HG03039 (cell line): ENCODE measurements around the gene TEKT3.

Experiments
- ATAC-seq: cut with Tn5 transposase; IDR thresholded peaks from one replicate; pipeline ENCODE4 v1.9.1; 2021; ENCODE audit warnings: mild to moderate bottlenecking, moderate library complexity; ENCODE audit not compliant: unreplicated experiment

TEKT3 gene

DNA sequence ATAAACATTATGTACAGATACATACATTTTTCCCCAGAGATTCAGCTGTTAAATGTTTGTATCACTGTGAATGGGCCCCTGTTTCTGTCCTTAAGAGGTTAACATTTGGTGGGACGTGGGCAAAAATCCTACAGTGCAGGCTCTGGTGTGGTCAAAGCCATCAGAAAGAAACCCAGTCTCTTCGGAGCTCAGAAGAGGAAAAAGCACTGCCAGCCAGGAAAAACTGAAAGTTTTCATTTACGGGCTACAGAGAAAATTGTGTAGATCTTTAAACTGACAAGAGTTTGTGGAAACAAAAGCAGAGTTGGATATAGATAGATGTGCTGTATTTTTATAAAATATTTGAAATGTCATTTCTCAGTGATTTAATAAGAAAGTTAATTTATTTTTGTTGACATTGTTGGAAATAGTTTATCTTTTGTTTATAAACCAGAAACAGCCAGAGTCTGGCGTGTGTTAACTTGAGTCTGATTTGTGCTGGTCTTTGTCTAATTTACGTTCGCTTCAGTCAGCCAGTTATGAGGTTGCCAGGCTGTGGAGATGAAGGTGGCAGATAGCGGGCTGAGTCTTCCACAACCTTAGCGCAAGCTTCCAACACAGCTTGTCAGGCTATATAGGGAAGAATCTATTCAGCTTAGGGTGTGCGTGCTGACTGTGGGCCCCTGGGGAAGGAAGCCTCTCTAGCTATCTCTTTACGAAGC is 9.5 kb upstream of the TEKT3 start:
- ATAC-seq = no peak

DNA sequence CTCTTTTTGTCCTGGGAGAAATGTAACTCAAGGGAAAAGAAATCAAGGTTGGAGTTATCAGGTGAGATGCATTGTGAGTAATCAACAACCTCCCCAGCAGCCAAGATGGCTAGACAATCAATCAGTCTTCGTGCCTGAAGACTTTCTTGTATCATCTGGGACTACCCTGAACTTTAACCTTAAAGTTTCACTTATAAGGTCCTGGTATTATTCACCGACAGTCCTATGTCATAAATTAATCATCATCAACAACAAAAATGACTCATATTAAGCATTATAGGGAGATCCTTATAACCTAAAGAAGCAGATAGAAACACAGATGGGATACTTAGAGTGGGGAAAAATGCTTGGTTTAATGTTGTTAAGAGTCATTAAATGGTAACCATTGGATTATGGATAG is 7.7 kb upstream of the TEKT3 start:
- no peak for ATAC-seq

DNA sequence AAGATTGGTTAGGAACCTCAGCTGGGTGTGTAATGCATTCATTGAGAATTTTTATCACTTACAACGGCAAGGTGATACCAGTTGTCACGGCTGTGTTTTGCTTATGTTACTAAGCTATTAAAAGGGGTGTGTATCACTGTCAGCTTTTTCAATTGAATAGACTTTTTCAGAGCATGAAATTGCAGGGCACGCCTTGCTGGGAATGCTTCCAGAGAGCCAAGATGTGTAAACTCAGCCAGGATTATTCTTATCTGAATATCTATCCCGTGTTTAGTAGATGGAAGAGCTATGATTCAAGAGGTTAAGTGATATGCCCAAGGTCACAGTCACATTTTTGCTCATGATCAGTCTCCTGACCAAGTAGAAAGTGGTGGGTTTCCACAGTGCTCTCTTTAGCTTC is 6.6 kb upstream of the TEKT3 start:
- ATAC-seq = no peak

DNA sequence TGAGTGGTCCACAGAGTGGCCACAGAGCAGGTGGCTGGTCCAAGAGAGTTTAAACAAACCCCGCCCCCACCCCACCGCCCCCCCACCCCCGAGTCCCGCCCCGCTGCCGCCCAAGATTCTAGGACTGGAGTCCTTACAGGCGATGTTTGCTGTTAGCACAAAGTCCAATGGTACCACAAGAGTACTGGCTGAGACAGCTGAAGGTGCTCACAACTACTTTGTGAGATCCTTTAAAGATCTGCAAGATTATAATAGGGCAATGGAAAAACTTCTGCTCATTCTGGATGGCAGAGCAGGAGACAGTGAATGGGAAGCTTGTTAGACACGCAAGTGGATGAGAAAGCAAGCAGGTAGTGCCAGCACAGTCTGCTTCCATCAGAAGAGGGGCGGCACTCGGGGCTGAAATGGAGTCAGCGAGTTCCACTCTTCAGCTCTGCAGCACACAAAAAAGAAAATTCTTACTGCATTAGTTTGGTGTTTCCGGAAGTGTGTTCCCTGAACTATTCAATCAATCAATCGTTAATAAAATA is 4.7 kb upstream of the TEKT3 start:
- ATAC-seq = no peak

DNA sequence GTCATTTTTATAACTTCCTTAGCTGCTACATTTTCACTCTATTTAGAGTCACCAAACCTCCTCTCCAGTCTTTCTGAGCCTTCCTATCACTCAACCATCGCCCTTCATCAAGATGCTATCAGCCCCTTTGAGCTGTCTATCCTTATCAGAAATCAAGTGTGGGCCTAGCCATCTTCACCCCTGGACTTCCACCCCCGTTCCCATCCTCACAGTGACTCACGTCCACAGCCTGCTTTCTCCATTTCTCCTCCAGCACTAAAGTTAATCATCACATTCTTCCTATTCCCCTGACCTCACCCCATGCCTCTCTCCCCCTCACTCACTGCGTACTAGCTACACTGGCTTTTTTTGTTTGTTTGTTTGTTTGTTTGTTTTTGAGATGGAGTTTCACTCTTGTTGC is 2.4 kb upstream of the TEKT3 start:
- no peak for ATAC-seq

DNA sequence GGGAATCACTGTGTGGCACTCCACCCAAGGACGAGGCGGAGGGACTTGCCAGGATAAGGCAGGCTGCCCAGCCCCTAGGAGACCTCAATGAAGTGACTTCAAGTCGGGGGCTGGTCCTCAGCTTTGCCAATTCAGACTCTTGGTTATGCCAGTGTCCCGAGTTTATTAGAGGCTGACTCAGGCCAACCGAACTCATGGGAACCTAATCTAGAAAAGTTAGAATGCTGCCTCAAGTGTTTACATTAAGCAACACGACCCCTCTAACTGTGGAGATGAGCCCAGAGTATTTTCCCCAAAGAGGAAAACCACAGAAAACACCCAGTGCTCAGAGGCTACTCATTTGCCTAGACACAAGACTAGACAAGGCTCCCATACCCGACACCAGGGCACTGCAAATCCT is 1.1 kb upstream of the TEKT3 start:
- ATAC-seq = no peak

DNA sequence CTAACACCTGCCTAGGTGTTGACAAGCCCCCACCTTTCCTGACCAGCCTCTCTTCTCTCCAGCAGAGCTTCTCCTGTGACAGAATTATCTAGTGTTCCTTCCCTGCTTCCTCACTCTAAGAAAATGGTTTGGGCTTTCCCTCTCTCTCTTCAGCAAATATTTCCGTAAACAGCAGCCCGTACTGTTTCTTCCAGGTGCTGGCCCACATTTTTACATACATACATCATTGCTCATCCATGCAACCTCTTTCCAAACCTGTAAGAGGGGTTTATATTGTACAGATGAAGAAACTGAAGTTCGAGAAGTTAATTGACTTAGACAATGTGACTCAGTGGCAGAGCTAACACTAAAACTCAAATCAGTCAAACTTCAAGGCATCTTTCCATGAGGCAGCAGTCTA is 569 bp upstream of the TEKT3 start:
- no peak for ATAC-seq

DNA sequence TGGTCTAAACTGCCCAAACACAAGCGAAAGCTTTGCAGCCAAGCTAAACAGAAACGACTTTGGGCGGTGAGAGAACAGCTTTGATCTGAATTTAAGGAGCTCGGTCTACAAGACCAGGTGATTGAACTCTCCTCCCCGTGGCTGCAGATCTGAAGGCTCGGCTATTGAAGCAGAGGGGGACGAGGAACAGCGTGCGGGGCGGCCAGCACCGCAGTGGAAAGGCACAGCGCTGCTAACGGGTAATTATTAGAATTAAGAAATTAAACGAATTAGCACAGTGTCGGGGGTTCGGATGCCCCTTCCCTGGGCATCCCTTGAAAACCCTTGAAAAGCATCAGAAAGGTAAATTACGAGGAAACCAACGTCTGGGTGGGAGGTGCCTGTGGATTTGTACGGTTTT is 431 bp downstream of the TEKT3 start:
- ATAC-seq = no peak

DNA sequence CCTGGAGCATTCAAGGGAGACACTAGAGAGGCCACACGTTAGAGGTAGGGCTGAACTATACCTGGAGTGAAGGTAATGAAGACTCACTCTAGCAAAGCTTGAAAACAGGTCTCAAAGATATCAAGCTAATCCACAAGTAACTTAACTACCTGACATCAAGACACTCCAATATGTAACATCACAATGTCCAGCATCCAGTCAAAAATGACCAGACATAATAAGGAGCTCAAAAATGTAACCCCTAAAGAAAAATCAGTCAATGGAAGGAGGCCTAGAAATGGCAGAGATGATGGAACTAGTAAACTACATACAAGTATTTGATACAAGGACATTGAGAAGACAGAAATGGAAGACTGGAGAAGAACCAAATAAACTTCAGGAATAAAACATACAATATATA is 6.0 kb downstream of the TEKT3 start:
- ATAC-seq = no peak

DNA sequence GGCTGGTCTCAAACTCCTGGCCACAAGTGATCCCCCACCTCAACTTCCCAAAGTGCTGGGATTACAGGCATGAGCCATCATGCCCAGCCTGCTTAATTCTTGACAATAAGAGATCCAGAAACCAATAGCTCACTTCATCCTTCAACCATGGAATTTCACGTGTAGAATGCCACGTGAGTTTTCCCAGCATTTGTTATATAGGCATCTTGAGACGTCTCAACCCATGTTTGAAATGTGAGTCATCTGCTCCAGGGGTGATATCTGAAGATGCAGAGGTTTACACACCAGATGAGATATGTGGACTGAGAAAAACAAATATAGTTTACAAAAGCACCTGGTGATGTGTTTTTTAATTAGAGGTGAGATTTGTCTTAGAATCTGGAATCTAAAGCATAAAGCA is 7.1 kb downstream of the TEKT3 start:
- no peak for ATAC-seq

DNA sequence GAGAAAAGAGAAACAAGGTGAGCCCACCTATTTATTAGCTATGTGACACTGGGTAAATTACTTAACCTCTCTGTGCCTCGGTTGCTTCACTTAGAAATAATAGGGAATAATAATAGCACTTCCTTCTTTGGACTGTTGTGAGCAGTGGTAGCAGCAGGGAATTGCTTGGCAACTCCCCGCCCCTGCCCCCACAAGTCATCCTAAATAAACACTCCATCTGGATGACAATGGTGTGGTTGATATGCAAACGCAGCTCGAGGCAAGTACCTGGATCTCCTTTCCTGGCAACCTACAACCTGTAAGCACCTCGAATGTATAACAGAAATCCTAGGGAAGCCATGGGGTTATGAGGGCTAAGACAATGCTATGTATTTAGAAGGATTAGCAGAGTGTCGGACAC is 9.1 kb downstream of the TEKT3 start:
- no peak for ATAC-seq

DNA sequence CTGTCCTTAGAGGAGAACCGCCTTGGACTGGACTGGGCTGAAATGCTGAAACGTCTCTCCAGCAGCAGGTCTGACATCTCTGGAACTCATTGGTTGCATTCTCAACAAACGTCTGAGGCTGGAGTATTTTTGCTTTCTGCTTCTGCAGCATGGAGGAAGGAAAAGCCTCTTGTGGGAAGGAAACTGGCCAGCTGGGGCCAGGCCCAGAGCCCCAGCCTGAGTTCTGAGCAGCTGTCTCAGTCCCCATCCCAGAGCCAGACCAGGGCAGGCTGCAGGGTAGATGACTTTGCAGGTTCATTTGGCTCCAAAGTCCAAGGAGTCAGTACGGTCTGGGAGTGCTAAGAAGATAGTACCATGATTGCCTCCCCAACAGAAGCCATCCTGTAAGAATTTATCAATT is 18.3 kb downstream of the TEKT3 start:
- ATAC-seq = no peak

DNA sequence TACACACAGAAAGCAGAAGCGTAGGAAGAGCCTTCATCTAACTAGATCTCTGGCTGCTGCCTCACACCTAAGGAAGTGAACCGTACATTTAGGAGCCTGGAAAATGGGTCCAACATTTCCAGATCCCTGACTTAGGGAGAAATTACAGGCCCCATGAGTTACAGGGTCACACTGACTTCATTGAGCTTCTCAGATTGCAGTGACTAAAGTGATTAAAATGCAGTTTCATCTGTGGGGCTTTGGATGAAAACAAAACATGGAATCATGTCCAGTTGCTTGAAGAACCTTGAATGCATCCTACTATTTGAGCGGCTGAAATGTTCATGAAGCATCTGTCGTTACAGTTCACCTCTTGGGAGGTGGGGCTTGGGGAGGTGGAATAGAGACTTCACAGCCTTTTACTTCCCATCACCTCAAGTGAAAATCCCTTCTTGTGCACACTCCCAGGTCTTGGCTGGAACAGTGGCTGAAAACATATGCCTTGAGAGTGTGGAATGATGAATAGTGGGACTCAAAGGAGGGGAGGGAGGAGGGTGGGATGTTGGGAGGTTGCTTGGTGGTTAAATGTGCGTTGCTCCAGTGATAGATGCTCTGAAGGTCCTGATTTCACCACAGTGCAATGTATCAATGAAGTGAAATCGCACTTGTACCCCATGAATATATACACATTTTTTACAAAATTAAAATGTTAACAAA is 19.7 kb downstream of the TEKT3 start:
- ATAC-seq = no peak

DNA sequence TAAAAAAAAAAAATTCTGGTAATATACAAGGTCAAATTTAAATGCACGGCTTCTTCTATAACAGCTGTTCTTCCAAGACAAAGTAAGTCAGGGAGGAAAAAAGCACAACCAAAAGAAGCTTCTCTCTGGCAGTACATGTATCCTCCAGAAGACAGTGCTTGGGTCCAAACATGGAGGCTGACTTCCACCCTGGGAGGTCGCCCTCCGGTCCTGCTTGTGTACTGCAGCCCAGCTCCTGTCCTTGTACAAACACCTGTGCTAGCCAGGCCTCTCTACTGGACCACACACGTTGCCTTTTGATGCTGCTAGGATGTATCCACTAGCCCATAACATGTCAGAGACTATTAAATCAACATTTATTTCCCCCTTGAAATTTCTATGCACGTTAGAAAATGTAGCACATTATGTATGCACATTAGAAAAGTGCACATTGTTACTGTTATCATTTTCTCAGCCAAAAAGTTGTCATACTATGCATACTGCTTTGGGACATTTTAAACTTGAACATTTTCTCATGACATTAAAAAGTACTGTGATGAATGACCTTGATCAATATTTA is 21.9 kb downstream of the TEKT3 start:
- ATAC-seq = no peak

DNA sequence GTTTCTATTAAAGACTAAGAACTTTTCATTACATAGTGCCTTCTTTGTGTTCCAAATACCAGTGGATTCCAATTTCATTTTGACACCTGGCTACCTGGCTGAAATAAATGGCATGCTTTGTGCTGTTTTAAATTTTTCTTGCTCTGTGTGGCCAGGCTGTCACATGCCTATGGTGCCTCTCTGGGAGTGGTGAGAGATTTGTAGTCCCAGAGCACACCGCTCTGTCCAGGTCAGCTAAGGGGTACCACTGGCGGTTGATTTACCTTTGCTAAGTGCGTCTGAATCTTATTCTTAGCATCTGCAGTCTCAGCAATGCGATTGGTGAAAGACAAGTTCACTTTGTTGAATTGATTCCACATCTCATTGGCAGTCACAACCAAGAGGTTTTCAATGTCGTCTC is 29.4 kb downstream of the TEKT3 start:
- no peak for ATAC-seq

DNA sequence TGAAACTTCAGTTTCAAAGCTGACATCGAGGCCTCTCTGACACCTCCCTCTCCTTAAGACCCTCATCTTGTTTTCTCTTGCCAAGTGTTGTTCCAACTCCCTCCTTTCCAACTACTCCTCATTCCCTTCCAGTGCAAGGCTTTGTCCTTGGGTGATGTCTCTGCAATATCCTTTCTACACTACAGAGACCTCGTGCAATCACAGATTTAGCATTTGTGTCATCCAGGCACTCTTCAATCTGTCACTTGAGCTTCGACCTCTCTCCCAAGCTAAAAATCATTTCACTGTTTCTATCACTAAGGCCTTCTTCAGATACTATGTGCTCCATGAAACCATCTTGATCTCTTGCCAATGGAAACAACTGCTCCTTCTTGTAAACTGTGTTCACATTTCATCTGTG is 31.6 kb downstream of the TEKT3 start:
- no peak for ATAC-seq

DNA sequence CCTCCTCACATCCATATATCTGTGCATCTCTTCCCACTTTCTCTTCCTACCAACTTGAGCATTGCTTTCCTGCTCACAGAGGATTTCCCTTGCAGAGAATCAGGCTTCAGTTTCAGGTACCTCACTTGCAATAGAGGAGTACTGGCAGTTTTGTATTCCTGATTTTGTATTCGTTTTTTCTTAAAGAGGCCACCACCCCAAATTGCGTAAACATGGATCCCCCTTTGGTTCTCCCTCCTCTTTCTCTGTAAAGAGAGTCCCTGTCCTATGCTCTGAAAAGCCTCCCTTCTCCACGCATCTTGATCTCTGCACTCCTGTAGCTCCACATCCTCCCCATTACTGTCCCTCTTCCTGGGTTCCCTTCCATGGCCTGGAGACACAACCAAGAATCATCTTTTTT is 32.2 kb downstream of the TEKT3 start:
- ATAC-seq = no peak

DNA sequence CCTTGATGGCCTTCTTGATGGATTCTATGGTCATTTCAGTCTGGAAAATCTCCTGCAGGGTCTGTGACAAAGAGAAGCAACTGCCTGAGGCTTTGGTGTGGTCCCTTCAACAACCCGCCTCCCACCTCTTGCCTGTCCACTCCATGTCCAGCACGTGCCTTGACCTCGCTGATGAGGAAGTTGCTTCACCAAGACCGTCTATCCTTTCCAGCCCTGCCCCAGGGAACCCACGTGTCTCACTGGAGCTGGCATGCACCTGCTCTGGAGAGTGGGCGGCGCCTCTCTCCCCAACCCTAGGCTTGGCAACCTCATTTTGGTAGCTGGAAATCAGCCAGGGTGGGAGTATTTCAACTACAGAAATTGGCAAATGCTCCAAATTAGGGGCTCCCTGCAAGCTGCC is 32.6 kb downstream of the TEKT3 start:
- ATAC-seq = no peak

DNA sequence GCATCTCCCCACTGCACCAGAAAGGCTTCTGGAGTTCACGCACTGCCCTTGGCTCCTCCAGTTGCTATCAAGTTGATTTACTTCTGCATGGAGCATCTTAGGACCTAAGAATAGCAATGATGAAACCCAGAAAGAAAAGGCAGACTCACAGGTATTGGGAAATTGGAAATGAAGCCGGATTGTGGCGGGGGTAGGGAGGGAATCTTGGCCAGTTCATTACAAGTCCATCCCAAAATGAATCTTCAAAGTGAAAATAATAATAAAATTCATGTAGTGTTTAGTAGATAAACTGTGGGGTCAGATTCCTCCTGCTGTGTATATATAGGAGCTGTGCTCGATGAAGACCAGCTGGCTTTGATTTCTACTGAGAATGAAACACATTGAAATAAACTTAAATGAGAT is 33.7 kb downstream of the TEKT3 start:
- no peak for ATAC-seq

DNA sequence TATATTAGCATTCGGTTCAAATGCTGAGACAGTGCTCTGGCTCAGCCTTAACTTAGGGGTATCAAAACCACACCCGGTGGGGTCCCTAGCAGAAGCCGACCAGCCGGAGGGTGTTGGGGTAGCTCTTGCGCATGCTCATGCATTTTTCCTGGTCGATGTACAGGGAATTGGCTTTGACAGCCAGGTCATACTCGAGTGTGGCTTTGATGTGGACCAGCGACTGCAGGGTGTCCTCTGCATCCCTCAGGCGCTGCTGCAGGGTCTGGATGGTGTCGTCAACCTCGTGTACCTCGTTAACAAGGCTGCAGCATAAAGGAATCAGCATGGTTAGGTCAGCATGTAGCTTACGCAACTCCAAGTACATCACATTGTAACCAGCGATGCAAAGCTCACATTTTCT is 37.5 kb downstream of the TEKT3 start:
- no peak for ATAC-seq

DNA sequence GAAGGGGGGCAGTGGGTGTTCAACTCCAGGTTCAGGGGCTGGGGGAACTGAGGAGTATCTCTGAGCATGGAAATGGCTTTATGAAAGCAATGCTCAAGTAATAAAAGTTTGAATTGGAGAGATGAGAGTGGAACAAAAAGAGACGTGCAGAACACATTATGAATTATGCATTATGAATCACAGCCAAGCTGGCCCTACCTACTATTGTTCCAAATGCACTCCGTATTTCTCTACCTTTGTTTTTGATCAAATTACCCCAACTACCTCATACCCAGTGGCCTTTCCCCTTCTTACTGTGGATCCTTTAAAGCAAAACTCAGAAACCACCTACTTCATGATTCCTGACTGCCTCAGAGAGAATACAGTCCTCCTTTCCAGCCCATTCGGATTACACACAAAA is 38.1 kb downstream of the TEKT3 start:
- ATAC-seq = no peak

DNA sequence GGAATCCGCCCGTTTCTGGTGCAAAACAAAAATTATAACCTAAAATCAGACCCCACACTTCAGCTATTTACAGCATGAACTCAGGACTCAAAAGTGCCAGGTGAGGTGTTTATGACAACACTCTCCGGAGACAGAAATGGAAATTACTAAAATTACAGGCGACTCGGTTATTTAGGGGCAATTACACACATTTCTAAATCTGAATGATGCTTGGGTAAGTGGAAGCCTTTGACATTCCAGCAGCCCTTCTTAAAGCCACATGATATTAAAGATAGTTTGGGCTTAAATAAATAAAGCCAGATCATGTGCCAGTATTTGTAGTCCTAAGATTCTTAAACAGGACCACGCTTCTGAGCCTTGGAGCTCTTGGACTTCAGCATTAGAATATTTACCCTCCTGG is 39.6 kb downstream of the TEKT3 start:
- ATAC-seq = no peak
